Measurements from ENCODE around the gene CLINT1.

CLINT1 gene

GRCh38 chr5:157821405-157821804, 37.5 kb downstream of the CLINT1 start:
- DNase-seq (ENCODE audit: low read depth in 1 of 2, low spot score in 1 of 2) = no peak

GRCh38 chr5:157820593-157821252, 38.2 kb downstream of the CLINT1 start:
- DNase-seq (ENCODE audit: low read depth in 1 of 2, low spot score in 1 of 2) = no peak

- no peak for DNase-seq (ENCODE audit: low read depth in 1 of 2, low spot score in 1 of 2)
Measured at GRCh38 chr5:157819502-157820115, 39.3 kb downstream of the CLINT1 start.

GRCh38 chr5:157818368-157818767, 40.6 kb downstream of the CLINT1 start:
- DNase-seq (ENCODE audit: low read depth in 1 of 2, low spot score in 1 of 2) = no peak

- no peak for DNase-seq (ENCODE audit: low read depth in 1 of 2, low spot score in 1 of 2)
Measured at GRCh38 chr5:157817928-157818327, 41.0 kb downstream of the CLINT1 start.

GRCh38 chr5:157817387-157817702, 41.6 kb downstream of the CLINT1 start:
- no peak for DNase-seq (ENCODE audit: low read depth in 1 of 2, low spot score in 1 of 2)

- no peak for DNase-seq (ENCODE audit: low read depth in 1 of 2, low spot score in 1 of 2)
Measured at GRCh38 chr5:157816682-157817386, 42.1 kb downstream of the CLINT1 start.

GRCh38 chr5:157812086-157812485, 46.9 kb downstream of the CLINT1 start:
- no peak for DNase-seq (ENCODE audit: low read depth in 1 of 2, low spot score in 1 of 2)

- no peak for DNase-seq (ENCODE audit: low read depth in 1 of 2, low spot score in 1 of 2)
Measured at GRCh38 chr5:157808043-157808442, 50.9 kb downstream of the CLINT1 start.

- no peak for DNase-seq (ENCODE audit: low read depth in 1 of 2, low spot score in 1 of 2)
Measured at GRCh38 chr5:157802736-157803135, 56.2 kb downstream of the CLINT1 start.

- no peak for DNase-seq (ENCODE audit: low read depth in 1 of 2, low spot score in 1 of 2)
Measured at GRCh38 chr5:157800137-157800536, 58.8 kb downstream of the CLINT1 start.

- no peak for DNase-seq (ENCODE audit: low read depth in 1 of 2, low spot score in 1 of 2)
Measured at GRCh38 chr5:157799578-157799977, 59.4 kb downstream of the CLINT1 start.

GRCh38 chr5:157793301-157793700, 65.6 kb downstream of the CLINT1 start:
- no peak for DNase-seq (ENCODE audit: low read depth in 1 of 2, low spot score in 1 of 2)

- no peak for DNase-seq (ENCODE audit: low read depth in 1 of 2, low spot score in 1 of 2)
Measured at GRCh38 chr5:157785801-157786200, 73.1 kb downstream of the CLINT1 start.

GRCh38 chr5:157779221-157779620, 79.7 kb downstream of the CLINT1 start:
- no peak for DNase-seq (ENCODE audit: low read depth in 1 of 2, low spot score in 1 of 2)

- no peak for DNase-seq (ENCODE audit: low read depth in 1 of 2, low spot score in 1 of 2)
Measured at GRCh38 chr5:157778121-157778805, 80.7 kb downstream of the CLINT1 start.

- no peak for DNase-seq (ENCODE audit: low read depth in 1 of 2, low spot score in 1 of 2)
Measured at GRCh38 chr5:157772127-157772526, 86.8 kb downstream of the CLINT1 start.

- no peak for DNase-seq (ENCODE audit: low read depth in 1 of 2, low spot score in 1 of 2)
Measured at GRCh38 chr5:157770665-157771064, 88.3 kb downstream of the CLINT1 start.

- DNase-seq (ENCODE audit: low read depth in 1 of 2, low spot score in 1 of 2) = no peak
Measured at GRCh38 chr5:157767689-157768088, 91.3 kb downstream of the CLINT1 start.

- no peak for DNase-seq (ENCODE audit: low read depth in 1 of 2, low spot score in 1 of 2)
Measured at GRCh38 chr5:157766902-157767301, 92.0 kb downstream of the CLINT1 start.

- no peak for DNase-seq (ENCODE audit: low read depth in 1 of 2, low spot score in 1 of 2)
Measured at GRCh38 chr5:157766442-157766841, 92.5 kb downstream of the CLINT1 start.

- no peak for DNase-seq (ENCODE audit: low read depth in 1 of 2, low spot score in 1 of 2)
Measured at GRCh38 chr5:157764531-157764930, 94.4 kb downstream of the CLINT1 start.

Measured in activated T-helper 1 cell treated with anti-CD3 and anti-CD28 coated beads, Interleukin-2, amount 50 U/mL, for 16 hours (primary cell).